ENCODE results near the gene DNASE2B.

GRCh38 chr1:84427250-84428188, 29.2 kb downstream of the DNASE2B start:
- no peak for TF ChIP-seq ZNF331 (CRISPR knock-in tag; IDR thresholded peaks at IDR 0.05; ENCODE audit: low read depth)
- TF ChIP-seq CTCF (conservative IDR thresholded peaks at IDR 0.05; ENCODE audit: low read depth in 2 of 2), result no peak
- no peak for TF ChIP-seq CREB1 (CRISPR knock-in tag; IDR thresholded peaks at IDR 0.05; ENCODE audit: low read depth)
- TF ChIP-seq POLR2AphosphoS5 (IDR thresholded peaks at IDR 0.05; ENCODE audit: low read depth), result no peak
- no peak for TF ChIP-seq EZH2 (IDR thresholded peaks at IDR 0.05; ENCODE audit: low read depth, unreplicated experiment)
- TF ChIP-seq EZH2phosphoT487 (IDR thresholded peaks at IDR 0.05; ENCODE audit: unreplicated experiment), result no peak
- no peak for TF ChIP-seq ETS1 (IDR thresholded peaks at IDR 0.05)
